ENCODE data around the gene JUND. TPM values are rescaled to one million over a fixed set of nuclear protein-coding genes. Genes with fewer than 3 reads are reported as not detected.
A peak's percentile ranks its signal among the peaks of the same experiment; 100 is the strongest.

The JUND gene
- total and polyA plus RNA-seq, 2 of the 8 experiments (the other 6 are each of a cell fraction or from before 2014, with no cell fraction given), result 54.0 to 77.5 TPM

GRCh38 chr19:18278521-18279265 is 2.7 kb downstream of the JUND start (continued):
- TF ChIP-seq SIN3A (conservative IDR thresholded peaks at IDR 0.05 in 1 of 2, IDR thresholded peaks at IDR 0.05 in 1 of 2; ENCODE audit: low read depth in 1 of 2, low read length in 2 of 2), result 0 out of 4 replicates have a peak, but pooled peaks of 1 of the 2 experiments have one; percentile 14
- TF ChIP-seq RAD21 (IDR thresholded peaks at IDR 0.05 in 1 of 2, conservative IDR thresholded peaks at IDR 0.05 in 1 of 2; ENCODE audit: low read depth in 2 of 2, low read length in 2 of 2), result peak in 1 of 2 experiments; percentile 32; a peak in 1 of 4 replicates

All from H1 (cell line).